Esophagus squamous epithelium (tissue), 4 donors: ENCODE measurements around the gene MNAT1.

ENCODE experiments used
- POLR2A ChIP-seq, 4 donors: fragments of 450-650 bp; IDR thresholded peaks; one replicate each; pipeline ENCODE4 v1.6.1; 2017; ENCODE audit warnings: antibody characterized with exemption in 4 of 4, mild to moderate bottlenecking in 4 of 4, moderate library complexity in 3 of 4
- TF ChIP-seq, protein P1 (sequence below), 6 experiments: fragments of 450-650 bp in 4 of 6; fragments of 200-600 bp in 2 of 6; sonication (generic) in 2 of 6; IDR thresholded peaks; one replicate each; pipeline ENCODE4 v1.5.1; 2016 to 2019; ENCODE audit warnings: antibody characterized with exemption in 6 of 6, mild to moderate bottlenecking in 4 of 6, moderate library complexity in 4 of 6

DNA sequence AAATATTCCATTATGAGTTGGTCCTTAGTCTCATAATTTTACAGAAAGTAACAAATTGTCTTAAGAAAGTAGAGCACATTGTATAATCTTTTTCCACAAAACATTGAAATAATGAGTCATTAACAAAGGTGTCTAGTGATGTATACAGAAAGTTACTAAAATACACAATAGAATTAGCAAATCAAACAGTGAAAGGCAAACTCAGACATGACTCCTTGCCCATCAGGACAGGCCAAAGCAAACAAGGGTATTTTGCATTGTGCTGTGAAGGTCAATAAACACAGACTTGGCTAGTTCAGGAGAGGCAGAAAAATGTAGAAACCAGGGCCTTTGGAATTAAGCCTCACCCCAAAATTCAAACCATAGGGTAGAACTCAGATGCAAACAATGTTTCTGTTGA, 47.7 kb upstream of the MNAT1 start:
- no peak for TF ChIP-seq POLR2A (IDR thresholded peaks at IDR 0.05)
- TF ChIP-seq, protein P1, sequence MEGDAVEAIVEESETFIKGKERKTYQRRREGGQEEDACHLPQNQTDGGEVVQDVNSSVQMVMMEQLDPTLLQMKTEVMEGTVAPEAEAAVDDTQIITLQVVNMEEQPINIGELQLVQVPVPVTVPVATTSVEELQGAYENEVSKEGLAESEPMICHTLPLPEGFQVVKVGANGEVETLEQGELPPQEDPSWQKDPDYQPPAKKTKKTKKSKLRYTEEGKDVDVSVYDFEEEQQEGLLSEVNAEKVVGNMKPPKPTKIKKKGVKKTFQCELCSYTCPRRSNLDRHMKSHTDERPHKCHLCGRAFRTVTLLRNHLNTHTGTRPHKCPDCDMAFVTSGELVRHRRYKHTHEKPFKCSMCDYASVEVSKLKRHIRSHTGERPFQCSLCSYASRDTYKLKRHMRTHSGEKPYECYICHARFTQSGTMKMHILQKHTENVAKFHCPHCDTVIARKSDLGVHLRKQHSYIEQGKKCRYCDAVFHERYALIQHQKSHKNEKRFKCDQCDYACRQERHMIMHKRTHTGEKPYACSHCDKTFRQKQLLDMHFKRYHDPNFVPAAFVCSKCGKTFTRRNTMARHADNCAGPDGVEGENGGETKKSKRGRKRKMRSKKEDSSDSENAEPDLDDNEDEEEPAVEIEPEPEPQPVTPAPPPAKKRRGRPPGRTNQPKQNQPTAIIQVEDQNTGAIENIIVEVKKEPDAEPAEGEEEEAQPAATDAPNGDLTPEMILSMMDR (IDR thresholded peaks at IDR 0.05): no peak
